Measurements from ENCODE around the gene DUSP16.
"Not testable (repeated sequence)": the region's sequence is repeated elsewhere in the genome, so short reads cannot be mapped to it uniquely, and the experiment has no call there.

Gene DUSP16

GRCh38 chr12:12583510-12584178, 21.0 kb upstream of the DUSP16 start:
- no peak for DNase-seq (ENCODE audit: low read depth in 2 of 2)

- no peak for DNase-seq (ENCODE audit: low read depth in 2 of 2)
Measured at GRCh38 chr12:12582895-12583303, 20.2 kb upstream of the DUSP16 start.

- DNase-seq (ENCODE audit: low read depth in 2 of 2): no peak
Measured at GRCh38 chr12:12582193-12582881, 19.7 kb upstream of the DUSP16 start.

GRCh38 chr12:12580716-12581115, 18.1 kb upstream of the DUSP16 start:
- not testable (repeated sequence) for DNase-seq (ENCODE audit: low read depth in 2 of 2)

- DNase-seq (ENCODE audit: low read depth in 2 of 2): no peak
Measured at GRCh38 chr12:12577786-12578185, 15.1 kb upstream of the DUSP16 start.

- DNase-seq (ENCODE audit: low read depth in 2 of 2): no peak
Measured at GRCh38 chr12:12572659-12573058, 10.0 kb upstream of the DUSP16 start.

GRCh38 chr12:12565971-12566370, 3.3 kb upstream of the DUSP16 start:
- not testable (repeated sequence) for DNase-seq (ENCODE audit: low read depth in 2 of 2)

- DNase-seq (ENCODE audit: low read depth in 2 of 2): no peak
Measured at GRCh38 chr12:12564911-12565310, 2.2 kb upstream of the DUSP16 start.

GRCh38 chr12:12563290-12563928, 746 bp upstream of the DUSP16 start:
- DNase-seq (ENCODE audit: low read depth in 2 of 2): no peak

GRCh38 chr12:12562016-12562483, 613 bp downstream of the DUSP16 start:
- no peak for DNase-seq (ENCODE audit: low read depth in 2 of 2)

- DNase-seq (ENCODE audit: low read depth in 2 of 2): no peak
Measured at GRCh38 chr12:12561371-12562015, 1.2 kb downstream of the DUSP16 start.

GRCh38 chr12:12560587-12561370, 1.9 kb downstream of the DUSP16 start:
- DNase-seq (ENCODE audit: low read depth in 2 of 2): peak in 1 of 2 experiments; percentile 22

GRCh38 chr12:12559719-12560296, 2.9 kb downstream of the DUSP16 start:
- DNase-seq (ENCODE audit: low read depth in 2 of 2): no peak

- DNase-seq (ENCODE audit: low read depth in 2 of 2): no peak
Measured at GRCh38 chr12:12558291-12558690, 4.4 kb downstream of the DUSP16 start.

- no peak for DNase-seq (ENCODE audit: low read depth in 2 of 2)
Measured at GRCh38 chr12:12557733-12558132, 4.9 kb downstream of the DUSP16 start.

GRCh38 chr12:12555656-12556055, 7.0 kb downstream of the DUSP16 start:
- no peak for DNase-seq (ENCODE audit: low read depth in 2 of 2)

GRCh38 chr12:12553208-12553785, 9.4 kb downstream of the DUSP16 start:
- DNase-seq (ENCODE audit: low read depth in 2 of 2): no peak

GRCh38 chr12:12551115-12551514, 11.5 kb downstream of the DUSP16 start:
- DNase-seq (ENCODE audit: low read depth in 2 of 2): no peak

- no peak for DNase-seq (ENCODE audit: low read depth in 2 of 2)
Measured at GRCh38 chr12:12550277-12550676, 12.4 kb downstream of the DUSP16 start.

- no peak for DNase-seq (ENCODE audit: low read depth in 2 of 2)
Measured at GRCh38 chr12:12549426-12549825, 13.2 kb downstream of the DUSP16 start.

- no peak for DNase-seq (ENCODE audit: low read depth in 2 of 2)
Measured at GRCh38 chr12:12548713-12549112, 13.9 kb downstream of the DUSP16 start.
